ENCODE measurements around the gene NRF1. TPM values are rescaled to one million over a fixed set of nuclear protein-coding genes. Genes with fewer than 3 reads are reported as not detected.

The NRF1 gene
- total RNA-seq, 1 donor from 2014 or later = 29.7 TPM

- Mint-ChIP-seq H3K4me1 (ENCODE audit: low read depth) (no peaks in the 10 kb centered on the region), H3K9me3 (ENCODE audit: low read depth) (no peaks in the 10 kb centered on the region), H3K27me3 (peaks cover 16% of the 10 kb centered on the region), H3K36me3 (ENCODE audit: insufficient read depth) (no peaks in the 10 kb centered on the region), H3K4me3 (ENCODE audit: low read depth) (no peak overlapping the region), H3K27ac (no peak overlapping the region)
- TF ChIP-seq, protein P1, sequence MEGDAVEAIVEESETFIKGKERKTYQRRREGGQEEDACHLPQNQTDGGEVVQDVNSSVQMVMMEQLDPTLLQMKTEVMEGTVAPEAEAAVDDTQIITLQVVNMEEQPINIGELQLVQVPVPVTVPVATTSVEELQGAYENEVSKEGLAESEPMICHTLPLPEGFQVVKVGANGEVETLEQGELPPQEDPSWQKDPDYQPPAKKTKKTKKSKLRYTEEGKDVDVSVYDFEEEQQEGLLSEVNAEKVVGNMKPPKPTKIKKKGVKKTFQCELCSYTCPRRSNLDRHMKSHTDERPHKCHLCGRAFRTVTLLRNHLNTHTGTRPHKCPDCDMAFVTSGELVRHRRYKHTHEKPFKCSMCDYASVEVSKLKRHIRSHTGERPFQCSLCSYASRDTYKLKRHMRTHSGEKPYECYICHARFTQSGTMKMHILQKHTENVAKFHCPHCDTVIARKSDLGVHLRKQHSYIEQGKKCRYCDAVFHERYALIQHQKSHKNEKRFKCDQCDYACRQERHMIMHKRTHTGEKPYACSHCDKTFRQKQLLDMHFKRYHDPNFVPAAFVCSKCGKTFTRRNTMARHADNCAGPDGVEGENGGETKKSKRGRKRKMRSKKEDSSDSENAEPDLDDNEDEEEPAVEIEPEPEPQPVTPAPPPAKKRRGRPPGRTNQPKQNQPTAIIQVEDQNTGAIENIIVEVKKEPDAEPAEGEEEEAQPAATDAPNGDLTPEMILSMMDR (IDR thresholded peaks at IDR 0.05; ENCODE audit: unreplicated experiment) = no peak
- DNase-seq (ENCODE audit: low spot score, unreplicated experiment) = no peak
These were observed 185.8 kb downstream of the NRF1 start for GRCh38 chr7:129797214-129797789.

DNA sequence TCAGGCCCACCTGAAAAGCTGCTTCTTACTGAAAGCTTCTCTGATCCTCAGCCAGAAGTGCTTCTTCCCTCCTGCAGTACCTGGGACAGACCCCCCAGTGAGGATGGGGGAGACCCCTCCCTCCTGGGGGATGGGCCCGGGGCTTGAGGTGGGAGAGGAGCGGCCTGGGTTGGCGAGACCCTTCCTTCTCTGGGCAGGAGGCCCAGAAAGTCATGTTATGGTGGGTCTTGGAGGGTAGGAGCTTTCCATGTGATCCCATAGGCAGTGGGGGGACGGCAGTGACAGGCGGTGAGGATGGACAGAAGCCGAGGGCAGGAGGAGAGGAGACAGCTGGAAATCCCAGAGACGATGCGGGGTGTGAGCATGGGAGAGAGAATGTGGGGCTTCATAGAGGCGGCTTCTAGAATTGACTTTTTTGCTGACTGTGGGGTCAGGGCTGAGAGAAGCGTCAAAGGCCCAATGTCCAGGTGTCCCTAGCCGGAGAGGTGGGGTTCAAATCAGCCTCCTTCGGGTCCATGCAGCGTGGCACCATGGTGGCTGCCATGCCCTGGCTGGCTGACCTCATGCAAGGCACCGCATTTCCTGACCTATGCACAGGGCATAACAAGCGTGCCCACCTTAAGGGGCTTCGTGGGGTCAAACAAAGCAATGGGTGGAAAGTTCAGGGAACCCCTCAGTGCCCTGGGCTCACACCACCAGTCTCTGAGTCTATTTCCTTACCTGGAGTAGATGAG, 187.3 kb downstream of the NRF1 start:
- Mint-ChIP-seq H3K27me3 (peaks cover 15% of the 10 kb centered on the region), H3K4me3 (ENCODE audit: low read depth) (no peak overlapping the region), H3K36me3 (ENCODE audit: insufficient read depth) (no peaks in the 10 kb centered on the region), H3K27ac (no peak overlapping the region), H3K9me3 (ENCODE audit: low read depth) (no peaks in the 10 kb centered on the region), H3K4me1 (ENCODE audit: low read depth) (no peaks in the 10 kb centered on the region)
- TF ChIP-seq, protein P1 (IDR thresholded peaks at IDR 0.05; ENCODE audit: unreplicated experiment) = no peak
- no peak for DNase-seq (ENCODE audit: low spot score, unreplicated experiment)

DNA sequence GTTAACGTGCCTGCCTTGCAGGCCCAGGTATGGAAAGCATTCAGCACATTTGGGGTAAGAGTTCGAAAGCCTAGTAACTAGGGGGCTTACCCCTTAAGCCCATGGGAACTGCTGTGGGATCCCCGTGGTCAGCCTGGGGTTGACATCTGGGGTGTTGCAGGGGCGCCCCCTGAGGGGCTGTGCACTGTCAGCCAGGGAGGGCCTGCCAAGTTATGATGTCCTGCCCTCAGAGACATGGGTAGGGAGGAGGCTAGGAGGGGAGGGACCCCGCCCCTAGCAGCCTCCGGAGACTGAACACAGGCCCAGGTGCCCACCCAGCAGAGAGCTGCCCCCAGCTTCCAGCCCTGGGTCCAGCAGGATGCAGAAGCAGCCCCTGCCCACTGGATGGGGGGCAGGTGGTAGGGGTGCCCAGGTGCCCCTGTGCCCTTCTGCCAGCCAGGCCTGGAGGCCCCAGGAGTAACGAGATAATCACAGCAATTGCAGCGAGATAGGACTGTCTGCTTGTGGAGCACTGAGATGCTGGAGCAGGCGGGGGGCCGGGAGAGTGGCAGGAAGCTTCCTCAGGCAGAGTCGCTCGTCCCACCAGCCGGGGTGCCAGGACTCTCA, 187.9 kb downstream of the NRF1 start:
- Mint-ChIP-seq H3K9me3 (ENCODE audit: low read depth) (no peaks in the 10 kb centered on the region), H3K4me3 (ENCODE audit: low read depth) (no peak overlapping the region), H3K27ac (no peak overlapping the region), H3K27me3 (peaks cover 10% of the 10 kb centered on the region), H3K36me3 (ENCODE audit: insufficient read depth) (no peaks in the 10 kb centered on the region), H3K4me1 (ENCODE audit: low read depth) (no peaks in the 10 kb centered on the region)
- TF ChIP-seq, protein P1 (IDR thresholded peaks at IDR 0.05; ENCODE audit: unreplicated experiment) = no peak
- no peak for DNase-seq (ENCODE audit: low spot score, unreplicated experiment)

- DNase-seq (ENCODE audit: low spot score, unreplicated experiment) = no peak
- TF ChIP-seq, protein P1 (IDR thresholded peaks at IDR 0.05; ENCODE audit: unreplicated experiment) = no peak
- H3K9me3 Mint-ChIP-seq (ENCODE audit: low read depth) = no peaks in the 10 kb centered on the region
- no peak overlapping the region for H3K4me3 Mint-ChIP-seq (ENCODE audit: low read depth)
- no peak overlapping the region for H3K27ac Mint-ChIP-seq
- H3K27me3 Mint-ChIP-seq = peaks cover 9% of the 10 kb centered on the region
- H3K4me1 Mint-ChIP-seq (ENCODE audit: low read depth) = no peaks in the 10 kb centered on the region
- no peaks in the 10 kb centered on the region for H3K36me3 Mint-ChIP-seq (ENCODE audit: insufficient read depth)
These were observed 189.4 kb downstream of the NRF1 start for GRCh38 chr7:129800901-129801300.

DNA sequence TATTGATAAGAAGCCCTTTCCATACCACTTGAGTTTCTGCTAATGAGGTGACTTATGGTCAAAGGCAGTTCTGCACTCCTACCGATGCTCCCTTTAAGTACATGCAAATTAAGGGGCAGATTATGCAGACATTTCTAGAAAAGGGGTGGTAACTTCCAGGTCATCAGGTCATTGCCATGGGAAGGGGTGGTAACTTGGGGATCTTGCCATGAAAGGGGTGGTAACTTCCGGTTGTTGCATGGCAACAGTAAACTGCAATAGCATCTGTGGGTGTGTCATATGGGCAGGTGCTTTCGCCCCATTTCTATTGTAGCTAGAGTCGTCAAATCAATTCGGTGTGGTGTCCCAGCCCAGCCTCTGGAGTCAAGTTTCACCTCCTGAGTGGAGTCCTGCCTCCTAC, 190.4 kb downstream of the NRF1 start:
- H3K36me3 Mint-ChIP-seq (ENCODE audit: insufficient read depth) = no peaks in the 10 kb centered on the region
- no peaks in the 10 kb centered on the region for H3K9me3 Mint-ChIP-seq (ENCODE audit: low read depth)
- no peaks in the 10 kb centered on the region for H3K4me1 Mint-ChIP-seq (ENCODE audit: low read depth)

More for the DNA sequence above, 190.4 kb downstream of the NRF1 start:
- no peak overlapping the region for H3K27ac Mint-ChIP-seq
- TF ChIP-seq, protein P1 (IDR thresholded peaks at IDR 0.05; ENCODE audit: unreplicated experiment) = no peak
- peaks cover 6% of the 10 kb centered on the region for H3K27me3 Mint-ChIP-seq
- H3K4me3 Mint-ChIP-seq (ENCODE audit: low read depth) = no peak overlapping the region
- no peak for DNase-seq (ENCODE audit: low spot score, unreplicated experiment)

Data from progenitor cell of endocrine pancreas (in vitro differentiated cells).